GM12874 (cell line): ENCODE data around the gene CLDN9.

Experiments
- TF ChIP-seq, protein P1 (sequence below): IDR thresholded peaks from 2 replicates; pipeline ENCODE4 v1.5.1; 2011; ENCODE audit warnings: low read depth, mild to moderate bottlenecking, control low read depth, low read length, moderate library complexity; ENCODE audit not compliant: insufficient read depth

Gene CLDN9

GRCh38 chr16:2977440-2977839 lies 35.3 kb upstream of the CLDN9 start:
- TF ChIP-seq, protein P1, sequence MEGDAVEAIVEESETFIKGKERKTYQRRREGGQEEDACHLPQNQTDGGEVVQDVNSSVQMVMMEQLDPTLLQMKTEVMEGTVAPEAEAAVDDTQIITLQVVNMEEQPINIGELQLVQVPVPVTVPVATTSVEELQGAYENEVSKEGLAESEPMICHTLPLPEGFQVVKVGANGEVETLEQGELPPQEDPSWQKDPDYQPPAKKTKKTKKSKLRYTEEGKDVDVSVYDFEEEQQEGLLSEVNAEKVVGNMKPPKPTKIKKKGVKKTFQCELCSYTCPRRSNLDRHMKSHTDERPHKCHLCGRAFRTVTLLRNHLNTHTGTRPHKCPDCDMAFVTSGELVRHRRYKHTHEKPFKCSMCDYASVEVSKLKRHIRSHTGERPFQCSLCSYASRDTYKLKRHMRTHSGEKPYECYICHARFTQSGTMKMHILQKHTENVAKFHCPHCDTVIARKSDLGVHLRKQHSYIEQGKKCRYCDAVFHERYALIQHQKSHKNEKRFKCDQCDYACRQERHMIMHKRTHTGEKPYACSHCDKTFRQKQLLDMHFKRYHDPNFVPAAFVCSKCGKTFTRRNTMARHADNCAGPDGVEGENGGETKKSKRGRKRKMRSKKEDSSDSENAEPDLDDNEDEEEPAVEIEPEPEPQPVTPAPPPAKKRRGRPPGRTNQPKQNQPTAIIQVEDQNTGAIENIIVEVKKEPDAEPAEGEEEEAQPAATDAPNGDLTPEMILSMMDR: no peak

GRCh38 chr16:2979669-2980226 lies 33.0 kb upstream of the CLDN9 start:
- TF ChIP-seq, protein P1: no peak

- TF ChIP-seq, protein P1: no peak
These were observed 32.2 kb upstream of the CLDN9 start, which contains the start of gene PKMYT1 for GRCh38 chr16:2980227-2981176. PKMYT1 (minus strand) TSS chr16:2980446; CDS start chr16:2979657, 789 bp downstream.

- TF ChIP-seq, protein P1: no peak
These were observed 31.4 kb upstream of the CLDN9 start for GRCh38 chr16:2981177-2981898.

DNA sequence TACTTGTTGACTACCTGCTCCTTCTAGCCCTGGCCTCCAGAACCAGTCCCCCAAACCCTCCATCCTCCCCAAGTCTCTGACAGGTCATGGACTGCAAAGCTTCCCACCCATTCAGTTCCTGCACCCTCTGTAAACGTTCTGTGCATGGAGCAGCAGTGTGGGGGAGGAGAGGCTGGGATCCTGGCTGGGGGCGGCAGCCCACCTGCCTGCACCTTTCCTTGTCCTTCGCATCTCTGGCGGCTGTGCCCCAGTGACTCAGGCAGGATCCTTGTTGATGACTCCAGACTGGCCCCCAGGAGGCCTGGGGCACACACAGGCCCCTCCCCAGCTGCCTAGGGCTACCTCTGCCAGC lies 30.8 kb upstream of the CLDN9 start:
- TF ChIP-seq, protein P1: no peak

GRCh38 chr16:2982402-2982801 lies 30.3 kb upstream of the CLDN9 start:
- TF ChIP-seq, protein P1: no peak

DNA sequence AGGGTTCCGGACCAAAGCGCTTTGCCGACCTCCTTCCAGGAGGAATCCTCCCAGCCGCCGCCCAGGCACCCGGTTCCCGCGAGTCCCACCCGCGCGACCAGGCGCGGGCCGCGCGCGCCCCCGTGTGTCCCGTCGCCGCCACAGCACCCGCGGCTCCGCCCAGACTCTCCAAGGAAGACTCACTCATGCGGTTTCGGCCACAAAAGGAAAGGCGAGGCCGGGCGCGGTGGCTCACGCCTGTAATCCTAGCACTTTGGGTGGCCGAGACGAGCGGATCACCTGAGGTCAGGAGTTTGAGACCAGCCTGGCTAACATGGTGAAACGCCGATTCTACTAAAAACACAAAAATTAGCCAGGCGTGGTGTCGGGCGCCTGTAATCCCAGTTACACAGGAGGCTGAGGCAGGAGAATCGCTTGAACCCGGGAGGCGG lies 29.0 kb upstream of the CLDN9 start:
- TF ChIP-seq, protein P1: peak; percentile 97
